GM19238 (cell line): ENCODE results near the gene URGCP.

ENCODE experiments used
- DNase-seq: peaks from one replicate; pipeline ENCODE4 v3.0.0; 2011; ENCODE audit warnings: low spot score; ENCODE audit not compliant: insufficient read length

URGCP gene

GRCh38 chr7:43906331-43907010 is at the start of gene URGCP:
Gene URGCP, minus strand, starts transcription at chr7:43906596. Its CDS starts 21 bp downstream, at chr7:43906575.
- DNase-seq = peak; percentile 86

GRCh38 chr7:43956027-43956426 is 49.6 kb upstream of the URGCP start:
- DNase-seq = no peak

- peak; percentile 36 for DNase-seq
Observed at GRCh38 chr7:43954524-43955228, 48.3 kb upstream of the URGCP start.

GRCh38 chr7:43953071-43953470 is 46.7 kb upstream of the URGCP start:
- DNase-seq = no peak

GRCh38 chr7:43952028-43952427 is 45.6 kb upstream of the URGCP start:
- DNase-seq = no peak

- no peak for DNase-seq
Observed at GRCh38 chr7:43944286-43944685, 37.9 kb upstream of the URGCP start.

- DNase-seq = no peak
Observed at GRCh38 chr7:43943417-43944187, 37.2 kb upstream of the URGCP start.

GRCh38 chr7:43942997-43943396 is 36.6 kb upstream of the URGCP start:
- DNase-seq = no peak

- DNase-seq = no peak
Observed at GRCh38 chr7:43942250-43942649, 35.9 kb upstream of the URGCP start.

GRCh38 chr7:43938892-43939482 is 32.6 kb upstream of the URGCP start:
- DNase-seq = no peak

GRCh38 chr7:43937444-43937843 is 31.0 kb upstream of the URGCP start:
- DNase-seq = no peak

GRCh38 chr7:43933902-43934560 is 27.6 kb upstream of the URGCP start:
- DNase-seq = no peak

- DNase-seq = no peak
Observed at GRCh38 chr7:43931346-43931745, 24.9 kb upstream of the URGCP start.

GRCh38 chr7:43929529-43930457 is 23.4 kb upstream of the URGCP start:
- DNase-seq = no peak

GRCh38 chr7:43927810-43928209 is 21.4 kb upstream of the URGCP start:
- DNase-seq = no peak

- DNase-seq = no peak
Observed at GRCh38 chr7:43926798-43927123, 20.4 kb upstream of the URGCP start.

- peak; percentile 86 for DNase-seq
Observed at GRCh38 chr7:43925984-43926797, 19.8 kb upstream of the URGCP start, which contains the start of gene UBE2D4. Gene UBE2D4, plus strand, starts transcription at chr7:43926436. Its CDS starts 97 bp downstream, at chr7:43926533.

- no peak for DNase-seq
Observed at GRCh38 chr7:43922726-43923125, 16.3 kb upstream of the URGCP start.

GRCh38 chr7:43921423-43921822 is 15.0 kb upstream of the URGCP start:
- DNase-seq = no peak
